B cell (primary cell): ENCODE results near the gene LARGE2. TPM values are rescaled to one million over a fixed set of nuclear protein-coding genes. Genes with fewer than 3 reads are reported as not detected.

Experiments used
- ATAC-seq: fragments of 200-7000 bp; cut with Tn5 transposase; one replicate; pipeline ENCODE4 v1.10.0; 2021; ENCODE audit warnings: low read depth, mild to moderate bottlenecking, moderate number of reproducible peaks, moderate library complexity
- CTCF ChIA-PET: fragments of 350-600 bp; sonication (Branson Sonifier 250); formaldehyde crosslinking; loops from one replicate; lab custom pipeline; 2021; ENCODE audit warnings: antibody characterized with exemption, inconsistent platforms; lab: Charles Lee
- POLR2A ChIA-PET: fragments of 350-600 bp; sonication (Branson Sonifier 250); formaldehyde crosslinking; loops from one replicate; lab custom pipeline; 2021; ENCODE audit warnings: antibody characterized with exemption; lab: Charles Lee
- DNase-seq: peaks from one replicate; pipeline ENCODE4 v3.0.0; 2013
- H2AFZ ChIP-seq: 2 replicates; pipeline ENCODE4 v1.6.1; 2012; ENCODE audit warnings: mild to moderate bottlenecking, low read depth, low read length; ENCODE audit not compliant: insufficient read depth, poor library complexity, severe bottlenecking
- H3K27ac ChIP-seq, 2 donors: 1 replicate in 1 of 2; 2 replicates in 1 of 2; pipeline ENCODE4 v1.5.1; 2012 to 2013; ENCODE audit warnings: low read length in 2 of 2, mild to moderate bottlenecking in 2 of 2, moderate library complexity in 1 of 2
- H3K27me3 ChIP-seq, 4 experiments: fragments of 200-600 bp in 1 of 4; sonication (generic) in 1 of 4; replicated peaks in 1 of 4; 1 replicate in 2 of 4; 2 replicates in 2 of 4; pipeline versions ENCODE4 v1.6.1 to v1.7.0; 2013 to 2016; ENCODE audit warnings: low read length in 3 of 4, mild to moderate bottlenecking in 2 of 4, mixed read lengths in 1 of 4, moderate library complexity in 1 of 4; ENCODE audit not compliant: insufficient read depth in 4 of 4, control insufficient read depth in 3 of 4; ENCODE audit errors: control extremely low read depth in 1 of 4
- H3K36me3 ChIP-seq, 2 experiments: replicated peaks in 1 of 2; 1 replicate in 1 of 2; 2 replicates in 1 of 2; pipeline versions ENCODE4 v1.6.1 to v1.7.1; 2013; ENCODE audit warnings: low read length in 1 of 2; ENCODE audit not compliant: insufficient read depth in 2 of 2, control insufficient read depth in 1 of 2; ENCODE audit errors: control extremely low read depth in 1 of 2, extremely low read depth in 1 of 2
- H3K4me1 ChIP-seq, 2 donors: fragments of 200-600 bp in 1 of 2; sonication (generic) in 1 of 2; 1 replicate in 1 of 2; 2 replicates in 1 of 2; pipeline versions ENCODE4 v1.5.1 to v1.6.1; 2013 to 2017; ENCODE audit warnings: low read length in 2 of 2; ENCODE audit not compliant: control insufficient read depth in 2 of 2, insufficient read depth in 2 of 2
- H3K4me2 ChIP-seq: replicated peaks from 2 replicates; pipeline ENCODE3; 2012; ENCODE audit warnings: mild to moderate bottlenecking, low read depth, low read length; ENCODE audit not compliant: poor library complexity, severe bottlenecking
- H3K4me3 ChIP-seq, 5 experiments: fragments of 200-600 bp in 1 of 5; sonication (generic) in 1 of 5; 1 replicate in 3 of 5; 2 replicates in 2 of 5; pipeline versions ENCODE4 v1.5.1 to v1.7.0; 2011 to 2016; ENCODE audit warnings: low read length in 4 of 5, mild to moderate bottlenecking in 4 of 5, low read depth in 2 of 5, control low read depth in 1 of 5, moderate library complexity in 1 of 5; ENCODE audit not compliant: insufficient read depth in 1 of 5; ENCODE audit errors: control extremely low read depth in 1 of 5, extremely low read depth in 1 of 5
- H3K79me2 ChIP-seq: fragments of 200-600 bp; sonication (generic); one replicate; pipeline ENCODE4 v1.6.0; 2016; ENCODE audit warnings: low read length; ENCODE audit not compliant: control insufficient read depth, insufficient read depth
- H3K9ac ChIP-seq: fragments of 200-600 bp; sonication (generic); 2 replicates; pipeline ENCODE4 v1.6.1; 2017; ENCODE audit warnings: mild to moderate bottlenecking, low read length, moderate library complexity
- H3K9me3 ChIP-seq, 3 donors: one replicate each; pipeline versions ENCODE4 v1.6.1 to v1.7.1; 2013; ENCODE audit warnings: low read length in 2 of 3; ENCODE audit not compliant: control insufficient read depth in 2 of 3, insufficient read depth in 1 of 3; ENCODE audit errors: control extremely low read depth in 1 of 3
- H4K20me1 ChIP-seq: 2 replicates; pipeline ENCODE4 v1.6.0; 2012; ENCODE audit warnings: mild to moderate bottlenecking, low read length; ENCODE audit not compliant: insufficient read depth, control insufficient read depth, poor library complexity, severe bottlenecking
- H3K27ac Mint-ChIP-seq: one replicate; pipeline ENCODE4 v1.8.0; 2021; ENCODE audit warnings: mixed read lengths
- H3K27me3 Mint-ChIP-seq: one replicate; pipeline ENCODE4 v1.8.0; 2021; ENCODE audit warnings: mixed read lengths
- H3K4me1 Mint-ChIP-seq: one replicate; pipeline ENCODE4 v1.8.0; 2021; ENCODE audit warnings: mixed read lengths
- H3K4me3 Mint-ChIP-seq: one replicate; pipeline ENCODE4 v1.8.0; 2021; ENCODE audit warnings: mixed read lengths
- H3K9me3 Mint-ChIP-seq: one replicate; pipeline ENCODE4 v1.8.0; 2022; ENCODE audit warnings: mixed read lengths; ENCODE audit not compliant: insufficient read depth
- EZH2 ChIP-seq: IDR thresholded peaks from 2 replicates; pipeline ENCODE4 v1.6.1; 2012; ENCODE audit warnings: borderline replicate concordance, low read depth, mild to moderate bottlenecking, moderate library complexity, low read length; ENCODE audit not compliant: insufficient read depth, poor library complexity, severe bottlenecking
- WGBS: methylation state at CpG from one replicate; pipeline ENCODE4 v1.1.5; 2013; ENCODE audit warnings: missing lambda C conversion rate; ENCODE audit not compliant: insufficient coverage; 5-methylcytosine and 5-hydroxymethylcytosine counted together
- intact Hi-C: fragments of 100-400 bp; cut with micrococcal nuclease; formaldehyde crosslinking; loops from one replicate; pipeline ENCODE4 v1.10.0; 2022
- polyA plus RNA-seq: library from polyadenylated mRNA; depleted of rRNA; stranded (reverse); fragments of >200 nt; gene quantifications from 2 replicates; pipeline ENCODE4 v1.2.3, GENCODE V29; 2012
- total RNA-seq, 2 donors: library from RNA; stranded (reverse); fragments of 120-200 nt in 1 of 2; gene quantifications; 1 replicate in 1 of 2; 2 replicates in 1 of 2; pipeline versions ENCODE4 v1.2.3 to v1.2.4, GENCODE V29; 2013 to 2022
- TF ChIP-seq, protein P1 (sequence below): fragments of 200-600 bp; IDR thresholded peaks from one replicate; pipeline ENCODE4 v1.8.0; 2022; ENCODE audit warnings: antibody characterized with exemption, mild to moderate bottlenecking

Gene LARGE2
- total and polyA plus RNA-seq, 2 donors (not counting 1 experiment from before 2014, with no cell fraction given): 109 to 264 TPM

GRCh38 chr11:45928535-45929215 lies 6.2 kb downstream of the LARGE2 start:
- Mint-ChIP-seq H3K9me3 (no peaks in the 10 kb centered on the region), H3K27ac (peak overlapping the region; percentile 90), H3K27me3 (no peaks in the 10 kb centered on the region), H3K4me3 (peak overlapping the region; percentile 59), H3K4me1 (peaks cover 91% of the 10 kb centered on the region)
- Histone ChIP-seq H3K9ac (no peak overlapping the region), H3K27ac (peak overlapping the region; percentile 92 to 93), H3K36me3 (peaks cover 0 to 43% of the 10 kb centered on the region in 2 experiments), H3K4me1 (peaks cover 61 to 83% of the 10 kb centered on the region in 2 donors), H3K79me2 (peaks cover 96% of the 10 kb centered on the region), H2AFZ (no peak overlapping the region), H3K27me3 (no peaks in the 10 kb centered on the region), H4K20me1 (peaks cover 37% of the 10 kb centered on the region), H3K9me3 (no peaks in the 10 kb centered on the region), H3K4me3 (peak overlapping the region in 3 of 5 experiments; percentile 23 to 95 (median 90)), H3K4me2 (peak overlapping the region; percentile 91)
- intact Hi-C loops: no loop called here
- TF ChIP-seq EZH2: no peak
- TF ChIP-seq, protein P1, sequence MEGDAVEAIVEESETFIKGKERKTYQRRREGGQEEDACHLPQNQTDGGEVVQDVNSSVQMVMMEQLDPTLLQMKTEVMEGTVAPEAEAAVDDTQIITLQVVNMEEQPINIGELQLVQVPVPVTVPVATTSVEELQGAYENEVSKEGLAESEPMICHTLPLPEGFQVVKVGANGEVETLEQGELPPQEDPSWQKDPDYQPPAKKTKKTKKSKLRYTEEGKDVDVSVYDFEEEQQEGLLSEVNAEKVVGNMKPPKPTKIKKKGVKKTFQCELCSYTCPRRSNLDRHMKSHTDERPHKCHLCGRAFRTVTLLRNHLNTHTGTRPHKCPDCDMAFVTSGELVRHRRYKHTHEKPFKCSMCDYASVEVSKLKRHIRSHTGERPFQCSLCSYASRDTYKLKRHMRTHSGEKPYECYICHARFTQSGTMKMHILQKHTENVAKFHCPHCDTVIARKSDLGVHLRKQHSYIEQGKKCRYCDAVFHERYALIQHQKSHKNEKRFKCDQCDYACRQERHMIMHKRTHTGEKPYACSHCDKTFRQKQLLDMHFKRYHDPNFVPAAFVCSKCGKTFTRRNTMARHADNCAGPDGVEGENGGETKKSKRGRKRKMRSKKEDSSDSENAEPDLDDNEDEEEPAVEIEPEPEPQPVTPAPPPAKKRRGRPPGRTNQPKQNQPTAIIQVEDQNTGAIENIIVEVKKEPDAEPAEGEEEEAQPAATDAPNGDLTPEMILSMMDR: no peak
- DNase-seq: peak; percentile 10
- no peak for ATAC-seq
- POLR2A ChIA-PET: interaction anchor here (0.6 to 10.9 kb wide), 5 partner anchors 8 to 1471 kb away, joined by 3 to 162 read pairs (median 3); partner anchors contain the start of genes CRY2, LARGE2 and PEX16
- CTCF ChIA-PET: interaction anchor here (1.1 to 11.4 kb wide), 4 partner anchors 8 to 78 kb away, joined by 3 to 98 read pairs (median 7); partner anchors contain the start of genes LARGE2 and PEX16
- over 99% methylated on average over 11 of the region's 13 CpGs for WGBS
